ENCODE results near the gene MYOD1. TPM values are rescaled to one million over a fixed set of nuclear protein-coding genes. Genes with fewer than 3 reads are reported as not detected.

The MYOD1 gene
- total RNA-seq, 1 experiment from 2014 or later, result not detected

GRCh38 chr11:17739945-17740338 is 20.6 kb downstream of the MYOD1 start:
- Histone ChIP-seq H3K79me2 (ENCODE audit: insufficient read depth, low read length) (no peaks in the 10 kb centered on the region), H3K27me3 (ENCODE audit: insufficient read depth, low read length) (no peaks in the 10 kb centered on the region), H4K20me1 (ENCODE audit: insufficient read depth) (no peaks in the 10 kb centered on the region), H3K27ac (ENCODE audit: low read depth, low read length) (no peak overlapping the region), H3K9me3 (ENCODE audit: control insufficient read depth in 1 of 2, insufficient read depth in 1 of 2, low read depth in 1 of 2, low read length in 2 of 2) (no peaks in the 10 kb centered on the region), H3K9ac (ENCODE audit: low read length) (no peak overlapping the region), H3K4me3 (replicated peaks in 1 of 2; ENCODE audit: low read depth in 1 of 2, low read length in 2 of 2) (no peak overlapping the region), H3K9me2 (ENCODE audit: insufficient read depth) (no peaks in the 10 kb centered on the region), H3K4me2 (ENCODE audit: low read length) (no peak overlapping the region), H3K4me1 (ENCODE audit: control insufficient read depth in 1 of 2, insufficient read depth in 2 of 2, low read length in 2 of 2) (0 out of 4 replicates have a peak, but pooled peaks cover 0 to 5% of the 10 kb centered on the region in 2 experiments), H2AFZ (ENCODE audit: low read depth, low read length, poor library complexity, severe bottlenecking) (no peak overlapping the region), H3K36me3 (ENCODE audit: control insufficient read depth in 1 of 2, insufficient read depth in 2 of 2, low read length in 2 of 2) (no peaks in the 10 kb centered on the region)
- POLR2A ChIA-PET, result no interaction called here
- ATAC-seq (no peak), DNase-seq (ENCODE audit: low read depth, low spot score) (no peak)
- CTCF ChIA-PET, result interaction anchor here (0.9 kb wide), 1 partner anchor 9 kb away, joined by 5 read pairs; no protein-coding TSS in a partner anchor
- RAD21 ChIA-PET (ENCODE audit: low non-redundant PET in 1 of 2, low total read pairs in 2 of 2, uncharacterized antibody in 2 of 2, unreplicated experiment in 2 of 2), result no interaction called here
- BruUV-seq (replicated peaks), result no TSS peak
- TF ChIP-seq ZFX (IDR thresholded peaks at IDR 0.05), result no peak
- intact Hi-C loops (cut with micrococcal nuclease), result no loop called here

GRCh38 chr11:17740649-17741235 is 21.4 kb downstream of the MYOD1 start:
- H4K20me1 ChIP-seq (ENCODE audit: insufficient read depth), result no peaks in the 10 kb centered on the region
- DNase-seq (ENCODE audit: low read depth, low spot score) (no peak), ATAC-seq (no peak)
- no peak overlapping the region for H3K4me2 ChIP-seq (ENCODE audit: low read length)
- no peak overlapping the region for H3K4me3 ChIP-seq (replicated peaks in 1 of 2; ENCODE audit: low read depth in 1 of 2, low read length in 2 of 2)
- H3K36me3 ChIP-seq (ENCODE audit: control insufficient read depth in 1 of 2, insufficient read depth in 2 of 2, low read length in 2 of 2), result no peaks in the 10 kb centered on the region
- intact Hi-C loops (cut with micrococcal nuclease), result no loop called here
- H2AFZ ChIP-seq (ENCODE audit: low read depth, low read length, poor library complexity, severe bottlenecking), result no peak overlapping the region
- no peak overlapping the region for H3K9ac ChIP-seq (ENCODE audit: low read length)
- H3K27me3 ChIP-seq (ENCODE audit: insufficient read depth, low read length), result no peaks in the 10 kb centered on the region
- 0 out of 4 replicates have a peak, but pooled peaks cover 0 to 5% of the 10 kb centered on the region in 2 experiments for H3K4me1 ChIP-seq (ENCODE audit: control insufficient read depth in 1 of 2, insufficient read depth in 2 of 2, low read length in 2 of 2)
- no peaks in the 10 kb centered on the region for H3K9me2 ChIP-seq (ENCODE audit: insufficient read depth)
- no peak for TF ChIP-seq ATF3 (IDR thresholded peaks at IDR 0.05)
- no peak for TF ChIP-seq JUND (IDR thresholded peaks at IDR 0.05)
- TF ChIP-seq ELF1 (IDR thresholded peaks at IDR 0.05; ENCODE audit: borderline replicate concordance, low read depth), result no peak
- no peak for TF ChIP-seq EZH2 (IDR thresholded peaks at IDR 0.05)
- TF ChIP-seq ZBTB33 (IDR thresholded peaks at IDR 0.05; ENCODE audit: extremely low read depth, insufficient replicate concordance, low read length), result no peak
- no peak for TF ChIP-seq TCF7L2 (IDR thresholded peaks at IDR 0.05; ENCODE audit: borderline replicate concordance, extremely low read depth, insufficient read depth, insufficient read length)
- no peak for TF ChIP-seq REST (IDR thresholded peaks at IDR 0.05; ENCODE audit: low read depth)
- no peak for TF ChIP-seq ZFX (IDR thresholded peaks at IDR 0.05)
- no peak for TF ChIP-seq SIN3A (IDR thresholded peaks at IDR 0.05; ENCODE audit: low read depth)
- ChIA-PET POLR2A (no interaction called here), RAD21 (ENCODE audit: low non-redundant PET in 1 of 2, low total read pairs in 2 of 2, uncharacterized antibody in 2 of 2, unreplicated experiment in 2 of 2) (no interaction called here), CTCF (interaction anchor here (0.9 kb wide), 1 partner anchor 10 kb away, joined by 5 read pairs; no protein-coding TSS in a partner anchor)
- H3K27ac ChIP-seq (ENCODE audit: low read depth, low read length), result no peak overlapping the region
- no TSS peak for BruUV-seq (replicated peaks)
- no peaks in the 10 kb centered on the region for H3K79me2 ChIP-seq (ENCODE audit: insufficient read depth, low read length)
- no peaks in the 10 kb centered on the region for H3K9me3 ChIP-seq (ENCODE audit: control insufficient read depth in 1 of 2, insufficient read depth in 1 of 2, low read depth in 1 of 2, low read length in 2 of 2)
